Measurements from ENCODE around the gene FAM174C. TPM values are rescaled to one million over a fixed set of nuclear protein-coding genes. Genes with fewer than 3 reads are reported as not detected.

FAM174C gene
- total RNA-seq, 1 donor from 2014 or later = 22.7 TPM

- Mint-ChIP-seq H3K36me3 (ENCODE audit: low read depth, unreplicated experiment) (peaks cover 23% of the 10 kb centered on the region), H3K27me3 (ENCODE audit: unreplicated experiment) (peaks cover 19% of the 10 kb centered on the region), H3K4me3 (ENCODE audit: unreplicated experiment) (peak overlapping the region; percentile 80), H3K27ac (ENCODE audit: unreplicated experiment) (no peak overlapping the region), H3K9me3 (ENCODE audit: unreplicated experiment) (no peaks in the 10 kb centered on the region), H3K4me1 (ENCODE audit: unreplicated experiment) (peaks cover 18% of the 10 kb centered on the region)
- no peak for TF ChIP-seq CTCF (IDR thresholded peaks at IDR 0.05; ENCODE audit: unreplicated experiment)
- no peak for DNase-seq (ENCODE audit: low spot score)
Measured at GRCh38 chr19:1275976-1276627, 772 bp downstream of the FAM174C start.

GRCh38 chr19:1276628-1277022 lies 1.3 kb downstream of the FAM174C start:
- Mint-ChIP-seq H3K27ac (ENCODE audit: unreplicated experiment) (no peak overlapping the region), H3K4me3 (ENCODE audit: unreplicated experiment) (peak overlapping the region; percentile 80), H3K9me3 (ENCODE audit: unreplicated experiment) (no peaks in the 10 kb centered on the region), H3K27me3 (ENCODE audit: unreplicated experiment) (peaks cover 19% of the 10 kb centered on the region), H3K4me1 (ENCODE audit: unreplicated experiment) (peaks cover 15% of the 10 kb centered on the region), H3K36me3 (ENCODE audit: low read depth, unreplicated experiment) (peaks cover 21% of the 10 kb centered on the region)
- no peak for TF ChIP-seq CTCF (IDR thresholded peaks at IDR 0.05; ENCODE audit: unreplicated experiment)
- no peak for DNase-seq (ENCODE audit: low spot score)

- peak overlapping the region; percentile 80 for H3K4me3 Mint-ChIP-seq (ENCODE audit: unreplicated experiment)
- peaks cover 19% of the 10 kb centered on the region for H3K27me3 Mint-ChIP-seq (ENCODE audit: unreplicated experiment)
- H3K36me3 Mint-ChIP-seq (ENCODE audit: low read depth, unreplicated experiment) = peaks cover 16% of the 10 kb centered on the region
- DNase-seq (ENCODE audit: low spot score) = no peak
- no peak for TF ChIP-seq CTCF (IDR thresholded peaks at IDR 0.05; ENCODE audit: unreplicated experiment)
- H3K9me3 Mint-ChIP-seq (ENCODE audit: unreplicated experiment) = no peaks in the 10 kb centered on the region
- H3K27ac Mint-ChIP-seq (ENCODE audit: unreplicated experiment) = no peak overlapping the region
- H3K4me1 Mint-ChIP-seq (ENCODE audit: unreplicated experiment) = peaks cover 15% of the 10 kb centered on the region
Measured at GRCh38 chr19:1277061-1277460, 1.7 kb downstream of the FAM174C start.

DNA sequence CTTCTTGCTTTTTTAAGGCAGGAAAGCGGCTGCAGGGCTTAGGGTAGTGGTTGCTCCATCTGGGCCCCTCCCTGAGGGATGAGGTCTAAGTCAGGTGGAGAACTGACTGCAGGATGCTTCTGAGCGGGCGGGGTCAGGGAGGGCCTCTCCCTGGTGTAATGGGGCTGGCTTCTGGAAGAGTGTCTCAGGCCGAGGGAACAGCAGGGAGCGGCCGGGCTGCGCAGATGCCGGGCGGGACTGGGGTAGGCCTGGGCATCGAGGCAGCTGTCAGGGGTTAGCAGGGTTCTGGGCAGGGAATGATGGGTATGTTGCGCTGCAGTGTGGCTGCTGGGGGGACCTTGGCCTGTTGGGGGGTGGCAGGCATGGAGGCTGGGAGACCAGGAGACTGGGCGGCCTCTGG lies 2.7 kb downstream of the FAM174C start:
- Mint-ChIP-seq H3K4me1 (ENCODE audit: unreplicated experiment) (peaks cover 11% of the 10 kb centered on the region), H3K27me3 (ENCODE audit: unreplicated experiment) (peaks cover 11% of the 10 kb centered on the region), H3K36me3 (ENCODE audit: low read depth, unreplicated experiment) (peaks cover 8% of the 10 kb centered on the region), H3K9me3 (ENCODE audit: unreplicated experiment) (no peaks in the 10 kb centered on the region), H3K4me3 (ENCODE audit: unreplicated experiment) (no peak overlapping the region), H3K27ac (ENCODE audit: unreplicated experiment) (no peak overlapping the region)
- no peak for DNase-seq (ENCODE audit: low spot score)
- no peak for TF ChIP-seq CTCF (IDR thresholded peaks at IDR 0.05; ENCODE audit: unreplicated experiment)
